ENCODE data around the gene THRA. TPM values are rescaled to one million over a fixed set of nuclear protein-coding genes. Genes with fewer than 3 reads are reported as not detected.

The THRA gene
- total RNA-seq, 1 experiment from 2014 or later, result 7.7 TPM

- peak; percentile 35 for DNase-seq (ENCODE audit: low read depth)
These were observed 2.4 kb downstream of the THRA start for GRCh38 chr17:40064971-40065768.

- no peak for DNase-seq (ENCODE audit: low read depth)
These were observed 3.2 kb downstream of the THRA start for GRCh38 chr17:40065769-40066510.

- no peak for DNase-seq (ENCODE audit: low read depth)
These were observed 4.9 kb downstream of the THRA start for GRCh38 chr17:40067710-40068109.

GRCh38 chr17:40068129-40068581 lies 5.4 kb downstream of the THRA start:
- no peak for DNase-seq (ENCODE audit: low read depth)

GRCh38 chr17:40068584-40068916 lies 5.8 kb downstream of the THRA start:
- no peak for DNase-seq (ENCODE audit: low read depth)

GRCh38 chr17:40068917-40069750 lies 6.4 kb downstream of the THRA start:
- peak; percentile 71 for DNase-seq (ENCODE audit: low read depth)

- peak; percentile 55 for DNase-seq (ENCODE audit: low read depth)
These were observed 7.3 kb downstream of the THRA start for GRCh38 chr17:40069751-40070708.

GRCh38 chr17:40070709-40071312 lies 8.0 kb downstream of the THRA start:
- no peak for DNase-seq (ENCODE audit: low read depth)

GRCh38 chr17:40071313-40072039 lies 8.7 kb downstream of the THRA start:
- DNase-seq (ENCODE audit: low read depth), result no peak

GRCh38 chr17:40072040-40072734 lies 9.4 kb downstream of the THRA start:
- peak; percentile 54 for DNase-seq (ENCODE audit: low read depth)

GRCh38 chr17:40072735-40073346 lies 10.1 kb downstream of the THRA start:
- no peak for DNase-seq (ENCODE audit: low read depth)

GRCh38 chr17:40073454-40074174 lies 10.8 kb downstream of the THRA start:
- no peak for DNase-seq (ENCODE audit: low read depth)

GRCh38 chr17:40074175-40074512 lies 11.4 kb downstream of the THRA start:
- no peak for DNase-seq (ENCODE audit: low read depth)

GRCh38 chr17:40074871-40075200 lies 12.1 kb downstream of the THRA start:
- DNase-seq (ENCODE audit: low read depth), result peak; percentile 32

- peak; percentile 45 for DNase-seq (ENCODE audit: low read depth)
These were observed 12.6 kb downstream of the THRA start for GRCh38 chr17:40075201-40075941.

- DNase-seq (ENCODE audit: low read depth), result no peak
These were observed 13.3 kb downstream of the THRA start for GRCh38 chr17:40075942-40076498.

GRCh38 chr17:40076591-40076990 lies 13.8 kb downstream of the THRA start:
- no peak for DNase-seq (ENCODE audit: low read depth)

Data from Daoy (cell line).